Esophagus squamous epithelium (tissue), 4 donors: ENCODE results near the gene NRF1.

Source experiments
- CTCF ChIP-seq, 6 experiments: fragments of 450-650 bp in 4 of 6; fragments of 200-600 bp in 2 of 6; sonication (generic) in 2 of 6; IDR thresholded peaks; one replicate each; pipeline ENCODE4 v1.5.1; 2016 to 2019; ENCODE audit warnings: antibody characterized with exemption in 6 of 6, mild to moderate bottlenecking in 4 of 6, moderate library complexity in 4 of 6
- POLR2A ChIP-seq, 4 donors: fragments of 450-650 bp; IDR thresholded peaks; one replicate each; pipeline ENCODE4 v1.6.1; 2017; ENCODE audit warnings: antibody characterized with exemption in 4 of 4, mild to moderate bottlenecking in 4 of 4, moderate library complexity in 3 of 4

GRCh38 chr7:129646369-129647021, 35.0 kb downstream of the NRF1 start:
- TF ChIP-seq CTCF (IDR thresholded peaks at IDR 0.05): no peak
- TF ChIP-seq POLR2A (IDR thresholded peaks at IDR 0.05): no peak
